Amniotic epithelial cell (primary cell): ENCODE data around the gene ABCF2.

Experiments
- DNase-seq: peaks from one replicate; pipeline ENCODE4 v3.0.0-alpha.2; 2010; ENCODE audit warnings: low read depth

Gene ABCF2

GRCh38 chr7:151195616-151196450 lies 31.2 kb downstream of the ABCF2 start:
- DNase-seq = no peak

GRCh38 chr7:151194188-151194587 lies 32.8 kb downstream of the ABCF2 start:
- DNase-seq = no peak

- DNase-seq = no peak
Measured at GRCh38 chr7:151193203-151193978, 33.6 kb downstream of the ABCF2 start.

- DNase-seq = no peak
Measured at GRCh38 chr7:151192002-151192539, 34.9 kb downstream of the ABCF2 start.

GRCh38 chr7:151191544-151191943 lies 35.5 kb downstream of the ABCF2 start:
- no peak for DNase-seq

GRCh38 chr7:151189038-151189437 lies 38.0 kb downstream of the ABCF2 start:
- DNase-seq = no peak

GRCh38 chr7:151188252-151188542 lies 38.8 kb downstream of the ABCF2 start:
- DNase-seq = no peak

GRCh38 chr7:151187409-151188251 lies 39.4 kb downstream of the ABCF2 start:
- no peak for DNase-seq

GRCh38 chr7:151186640-151187408 lies 40.2 kb downstream of the ABCF2 start, which contains the start of gene ASB10:
TSS of gene ASB10 (minus strand) at chr7:151187250. CDS start at chr7:151187130, 120 bp downstream.
- DNase-seq = no peak

GRCh38 chr7:151185762-151186639 lies 41.0 kb downstream of the ABCF2 start:
- no peak for DNase-seq

- no peak for DNase-seq
Measured at GRCh38 chr7:151181011-151181431, 46.0 kb downstream of the ABCF2 start.

- DNase-seq = no peak
Measured at GRCh38 chr7:151179946-151180345, 47.1 kb downstream of the ABCF2 start.

- no peak for DNase-seq
Measured at GRCh38 chr7:151179287-151179860, 47.6 kb downstream of the ABCF2 start.

GRCh38 chr7:151178831-151179230 lies 48.2 kb downstream of the ABCF2 start:
- DNase-seq = no peak

GRCh38 chr7:151178236-151178635 lies 48.8 kb downstream of the ABCF2 start:
- no peak for DNase-seq

GRCh38 chr7:151177310-151177709 lies 49.7 kb downstream of the ABCF2 start:
- no peak for DNase-seq

- DNase-seq = no peak
Measured at GRCh38 chr7:151176401-151176800, 50.6 kb downstream of the ABCF2 start.

GRCh38 chr7:151175793-151176311 lies 51.2 kb downstream of the ABCF2 start:
- no peak for DNase-seq

- no peak for DNase-seq
Measured at GRCh38 chr7:151175047-151175792, 51.8 kb downstream of the ABCF2 start.
